Cardiac septum (tissue), 1 donor: ENCODE results near the gene G6PD. TPM values are rescaled to one million over a fixed set of nuclear protein-coding genes. Genes with fewer than 3 reads are reported as not detected.

ENCODE experiments used
- DNase-seq: peaks from one replicate; pipeline ENCODE4 v3.0.0-alpha.2; 2020; ENCODE audit warnings: low spot score
- intact Hi-C: fragments of 100-400 bp; cut with DNase I; formaldehyde crosslinking; loops from one replicate; pipeline ENCODE4 v1.14.0; 2022
- total RNA-seq: library from RNA; stranded (reverse); fragmentation: NEBNext Ultra II Directional; extraction: Animal tissue kit (Norgen Biotek cat#: 25700); gene quantifications from one replicate; pipeline ENCODE4 v1.2.1, GENCODE V29; 2021
- donor health status: DM: no; HTN: no; CAD: no.

G6PD gene
- total RNA-seq, 1 donor from 2014 or later = 14.6 TPM

DNA sequence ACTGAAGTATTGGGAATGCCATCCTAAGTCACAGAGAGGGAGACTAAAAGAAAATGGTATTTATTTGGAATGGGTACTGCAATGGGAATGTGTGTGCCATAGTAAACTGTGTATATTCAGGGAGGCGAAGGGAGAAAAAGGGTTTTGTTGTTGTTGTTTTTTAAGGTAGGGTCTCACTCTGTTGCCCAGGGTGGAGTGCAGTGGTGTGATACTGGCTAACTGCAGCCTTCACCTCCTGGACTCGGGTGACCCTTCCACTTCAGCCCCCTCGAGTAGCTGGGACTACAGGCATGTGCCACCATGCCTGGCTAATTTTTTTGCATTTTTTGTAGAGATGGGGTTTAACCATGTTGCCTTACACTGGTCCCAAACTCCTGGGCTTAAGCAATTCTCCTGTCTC is 51.9 kb downstream of the G6PD start:
- no peak for DNase-seq
- intact Hi-C loops = no loop called here

- intact Hi-C loops = no loop called here
Measured at GRCh38 chrX:154490414-154491083, 56.1 kb downstream of the G6PD start, which contains the start of gene SLC10A3. SLC10A3 (minus strand) TSS chrX:154490629; CDS start chrX:154488940, 1,689 bp downstream.

GRCh38 chrX:154490021-154490413 is 56.6 kb downstream of the G6PD start:
- intact Hi-C loops = no loop called here
- no peak for DNase-seq

More at GRCh38 chrX:154490414-154491083, 56.1 kb downstream of the G6PD start, which contains the start of gene SLC10A3:
- peak; percentile 97 for DNase-seq

DNA sequence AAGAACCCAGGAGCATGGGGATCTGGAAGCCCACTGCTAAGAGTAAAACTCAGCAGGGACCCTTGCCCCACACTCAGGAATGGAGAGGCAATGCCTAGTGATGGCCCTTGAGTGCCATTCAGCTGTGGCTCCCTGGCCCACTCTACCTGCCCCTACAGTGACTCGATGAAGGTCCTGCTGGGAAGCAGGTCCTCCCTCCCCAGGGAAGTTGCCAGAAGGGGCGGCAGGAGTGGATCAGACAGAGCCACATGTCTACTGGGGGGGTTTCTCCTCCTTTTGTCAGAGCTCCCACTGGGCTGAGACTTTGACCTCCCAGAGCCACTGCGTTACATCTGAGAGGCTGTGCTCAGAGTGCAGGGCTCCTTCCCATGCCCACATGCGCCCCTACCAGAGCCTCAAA is 57.5 kb downstream of the G6PD start:
- intact Hi-C loops = loop anchor here (5.0 kb wide), 1 partner anchor 52 kb away; the partner anchor contains the start of gene GDI1
- no peak for DNase-seq

DNA sequence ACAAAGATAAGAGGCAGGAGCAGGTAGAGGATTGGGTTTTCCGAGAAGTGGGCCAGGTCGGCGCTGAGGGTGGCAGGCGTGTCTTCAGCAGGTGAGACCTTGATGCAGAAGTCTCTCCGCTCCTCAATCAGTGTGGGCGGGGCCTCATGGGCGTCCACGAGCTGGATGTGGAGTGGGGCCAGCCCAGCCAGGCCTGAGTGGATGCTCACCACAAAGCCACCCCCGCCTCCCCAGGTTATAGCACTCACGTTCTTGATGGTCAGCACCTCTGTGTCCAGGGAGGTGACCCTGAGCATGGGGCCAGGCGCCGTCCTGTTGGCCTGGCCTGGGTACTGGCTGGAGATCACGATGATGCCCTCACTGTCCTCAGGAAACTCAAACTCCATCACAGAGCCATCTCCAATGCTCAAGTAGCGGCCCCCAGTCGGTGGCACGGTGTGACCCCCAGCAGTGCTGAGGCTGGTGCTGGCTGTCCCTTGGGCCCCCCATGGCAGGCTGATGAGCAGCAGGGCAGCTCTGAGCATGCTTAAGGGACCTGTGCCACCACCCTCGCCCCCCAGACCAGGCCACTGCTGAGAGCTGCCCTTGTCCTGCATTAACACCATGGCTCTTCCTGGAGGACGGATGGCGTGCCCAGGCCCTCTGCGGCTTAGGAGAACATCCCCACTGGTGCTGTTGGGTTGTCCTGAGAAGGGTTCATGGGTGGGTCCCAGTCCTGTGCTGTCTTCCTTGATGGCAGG is 58.1 kb downstream of the G6PD start:
- DNase-seq = no peak
- intact Hi-C loops = loop anchor here (5.0 kb wide), 1 partner anchor 51 kb away; the partner anchor contains the start of gene GDI1

GRCh38 chrX:154487518-154488290 is 58.9 kb downstream of the G6PD start:
- DNase-seq = no peak
- intact Hi-C loops = loop anchor here (5.0 kb wide), 1 partner anchor 50 kb away; the partner anchor contains the start of gene GDI1

DNA sequence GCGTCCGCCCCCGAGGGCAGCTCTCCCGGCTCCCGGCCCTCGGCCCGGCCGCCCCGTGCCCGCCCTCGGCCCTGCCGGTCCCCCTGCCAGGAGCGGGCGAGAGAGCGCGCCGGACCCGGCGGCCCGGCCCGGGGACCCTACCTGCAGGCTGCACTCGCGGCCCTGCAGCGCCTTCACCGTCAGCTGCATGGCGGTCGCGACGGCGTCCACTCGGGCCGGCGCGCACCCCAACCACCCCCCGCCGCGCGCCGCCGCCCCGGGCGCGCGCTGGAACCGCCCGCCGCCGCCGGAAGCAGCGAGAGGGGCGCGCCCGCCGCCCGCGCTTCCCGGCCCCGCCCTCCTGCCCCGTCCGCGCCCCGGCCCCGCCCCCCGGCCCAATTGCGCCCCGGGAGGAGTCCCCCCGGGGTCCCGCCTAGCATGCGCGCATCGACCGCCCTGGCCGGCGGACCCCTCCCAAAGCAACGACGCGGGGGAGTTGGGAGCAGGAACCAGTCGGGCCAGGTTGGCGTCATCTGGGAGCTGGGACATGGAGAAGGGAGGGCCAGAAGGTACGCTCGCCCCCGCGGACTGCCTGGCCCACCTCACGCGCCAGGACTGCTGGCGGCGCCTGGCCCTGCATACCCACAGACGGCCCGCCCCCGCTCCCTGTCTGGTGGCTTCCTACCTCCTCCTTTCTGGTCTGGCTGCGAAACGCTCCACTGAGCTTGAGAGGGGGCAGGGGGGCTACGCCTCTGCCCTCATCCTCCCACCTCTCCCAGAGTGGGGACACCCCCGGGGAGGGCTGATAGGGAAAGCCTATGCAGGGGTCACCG is 60.0 kb downstream of the G6PD start, which contains the start of gene UBL4A:
TSS of gene UBL4A (minus strand) at position 220 of the 812 bp plus-strand sequence. CDS start at position 189, 31 bp downstream.
- peak; percentile 81 for DNase-seq
- intact Hi-C loops = loop anchor here (5.0 kb wide), 1 partner anchor 49 kb away; the partner anchor contains the start of gene GDI1

- intact Hi-C loops = loop anchor here (5.0 kb wide), 1 partner anchor 49 kb away; the partner anchor contains the start of gene GDI1
- no peak for DNase-seq
Measured at GRCh38 chrX:154486052-154486395, 60.6 kb downstream of the G6PD start.

GRCh38 chrX:154485150-154486051 is 61.2 kb downstream of the G6PD start:
- DNase-seq = no peak
- intact Hi-C loops = loop anchor here (5.0 kb wide), 1 partner anchor 48 kb away; the partner anchor contains the start of gene GDI1

GRCh38 chrX:154484255-154485149 is 62.1 kb downstream of the G6PD start:
- DNase-seq = no peak
- intact Hi-C loops = loop anchor here (5.0 kb wide), 1 partner anchor 47 kb away; the partner anchor contains the start of gene GDI1

- intact Hi-C loops = no loop called here
- DNase-seq = no peak
Measured at GRCh38 chrX:154483325-154483724, 63.3 kb downstream of the G6PD start.

DNA sequence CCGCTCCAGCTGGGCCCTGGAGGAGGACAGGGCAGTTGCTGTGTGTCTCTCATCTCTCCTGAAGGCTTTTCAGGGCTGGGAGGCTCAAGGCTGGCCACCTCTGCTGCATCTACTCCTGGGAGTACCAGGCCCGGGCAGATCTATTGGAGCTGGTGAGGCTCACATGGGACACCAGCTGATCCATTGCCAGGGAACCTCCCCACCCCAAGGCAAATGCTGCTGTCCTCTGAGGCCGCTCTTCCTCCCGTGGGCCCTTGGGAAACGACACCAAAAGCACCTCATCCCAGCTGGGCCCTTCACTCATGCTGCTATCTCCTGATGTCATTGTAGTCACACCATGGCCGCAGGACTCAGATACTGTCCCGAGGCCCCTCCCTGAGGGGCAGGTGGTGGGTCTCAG is 63.9 kb downstream of the G6PD start:
- DNase-seq = no peak
- intact Hi-C loops = no loop called here

DNA sequence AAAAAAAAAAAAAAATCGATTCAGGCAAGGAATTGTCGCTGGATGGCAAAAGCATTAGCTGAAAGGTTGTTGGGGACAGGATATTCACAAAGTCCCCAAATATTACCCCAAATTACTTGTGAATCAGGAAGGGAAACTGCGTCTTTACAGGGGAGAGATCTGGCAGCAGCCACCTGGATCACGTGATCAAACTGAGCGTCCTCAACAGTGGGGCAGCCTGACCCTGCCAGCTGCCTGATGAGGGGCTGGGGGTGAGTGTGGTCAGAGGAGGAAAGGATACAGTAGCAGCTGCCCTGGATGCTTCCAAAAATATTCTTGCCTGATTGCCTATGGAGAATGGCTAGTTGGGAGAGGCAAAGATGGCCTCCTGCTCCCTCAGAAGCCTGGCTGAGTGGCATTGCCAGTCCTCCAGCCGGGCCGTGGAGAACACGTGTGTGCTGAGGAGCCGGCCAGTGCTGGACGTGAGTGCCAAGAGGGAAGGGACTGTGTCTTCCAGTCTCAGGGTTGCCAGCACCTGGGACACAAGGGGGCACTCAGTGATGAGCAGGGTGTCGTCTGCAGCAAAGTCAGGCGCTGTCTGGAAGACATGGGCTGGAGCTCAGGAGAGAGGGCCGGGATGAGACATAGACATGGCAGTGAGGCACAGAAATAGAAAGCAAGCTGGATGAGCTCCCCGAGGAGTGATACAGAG is 64.6 kb downstream of the G6PD start:
- no peak for DNase-seq
- intact Hi-C loops = no loop called here
